GM19023 (cell line): ENCODE results near the gene SSH2.

Experiments
- ATAC-seq: cut with Tn5 transposase; IDR thresholded peaks from one replicate; pipeline ENCODE4 v1.9.1; 2021; ENCODE audit warnings: mild to moderate bottlenecking, moderate library complexity; ENCODE audit not compliant: unreplicated experiment

SSH2 gene

GRCh38 chr17:29616300-29617048, 313.6 kb downstream of the SSH2 start:
- no peak for ATAC-seq

GRCh38 chr17:29615492-29616299, 314.3 kb downstream of the SSH2 start:
- peak; percentile 61 for ATAC-seq

- no peak for ATAC-seq
Observed at GRCh38 chr17:29615048-29615385, 315.0 kb downstream of the SSH2 start.

GRCh38 chr17:29614349-29615047, 315.5 kb downstream of the SSH2 start:
- ATAC-seq: no peak

- ATAC-seq: no peak
Observed at GRCh38 chr17:29613856-29614255, 316.2 kb downstream of the SSH2 start.

- ATAC-seq: no peak
Observed at GRCh38 chr17:29613352-29613837, 316.6 kb downstream of the SSH2 start.

- no peak for ATAC-seq
Observed at GRCh38 chr17:29612404-29613280, 317.4 kb downstream of the SSH2 start.

GRCh38 chr17:29612094-29612403, 318.0 kb downstream of the SSH2 start:
- no peak for ATAC-seq

- ATAC-seq: no peak
Observed at GRCh38 chr17:29611351-29612093, 318.5 kb downstream of the SSH2 start.

GRCh38 chr17:29610395-29610794, 319.6 kb downstream of the SSH2 start:
- no peak for ATAC-seq

GRCh38 chr17:29608986-29609385, 321.0 kb downstream of the SSH2 start:
- no peak for ATAC-seq

- ATAC-seq: no peak
Observed at GRCh38 chr17:29607557-29608195, 322.4 kb downstream of the SSH2 start.

- ATAC-seq: no peak
Observed at GRCh38 chr17:29603109-29603674, 326.8 kb downstream of the SSH2 start.

GRCh38 chr17:29597361-29598172, 332.5 kb downstream of the SSH2 start:
- ATAC-seq: no peak

GRCh38 chr17:29596811-29597210, 333.2 kb downstream of the SSH2 start:
- ATAC-seq: no peak

GRCh38 chr17:29595943-29596774, 333.9 kb downstream of the SSH2 start:
- ATAC-seq: no peak

- no peak for ATAC-seq
Observed at GRCh38 chr17:29595107-29595942, 334.7 kb downstream of the SSH2 start.
